Suppressor macrophage treated with lipopolysaccharide for 1 hour (primary cell): ENCODE data around the gene DHX34.
A peak's percentile ranks its signal among the peaks of the same experiment; 100 is the strongest.
"Not testable (repeated sequence)": the region's sequence is repeated elsewhere in the genome, so short reads cannot be mapped to it uniquely, and the experiment has no call there.

Experiments used
- DNase-seq, 3 donors: peaks; one replicate each; pipeline ENCODE4 v3.0.0-alpha.2; 2020 to 2022

The DHX34 gene

DNA sequence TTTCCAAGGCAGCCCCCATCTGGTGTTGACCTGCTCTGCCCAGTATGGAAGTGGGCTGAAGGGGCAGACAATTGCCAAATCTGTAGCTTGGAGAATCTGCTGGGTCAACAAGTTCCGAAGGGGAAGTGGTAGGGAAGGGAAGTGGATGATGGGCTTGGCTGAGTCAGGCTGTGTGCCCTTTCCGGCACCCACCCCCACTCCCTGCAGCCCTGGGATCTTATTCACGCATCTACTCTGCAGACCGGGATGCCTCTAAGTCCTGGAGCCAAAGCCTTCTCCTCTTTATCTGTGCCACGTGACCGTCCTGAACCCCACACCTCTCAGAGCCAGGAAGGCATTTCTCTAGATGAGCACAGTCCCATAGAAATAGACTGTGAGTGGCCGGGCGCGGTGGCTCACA is 24.6 kb upstream of the DHX34 start:
- peak; percentile 93 to 94 (median 94) for DNase-seq

DNA sequence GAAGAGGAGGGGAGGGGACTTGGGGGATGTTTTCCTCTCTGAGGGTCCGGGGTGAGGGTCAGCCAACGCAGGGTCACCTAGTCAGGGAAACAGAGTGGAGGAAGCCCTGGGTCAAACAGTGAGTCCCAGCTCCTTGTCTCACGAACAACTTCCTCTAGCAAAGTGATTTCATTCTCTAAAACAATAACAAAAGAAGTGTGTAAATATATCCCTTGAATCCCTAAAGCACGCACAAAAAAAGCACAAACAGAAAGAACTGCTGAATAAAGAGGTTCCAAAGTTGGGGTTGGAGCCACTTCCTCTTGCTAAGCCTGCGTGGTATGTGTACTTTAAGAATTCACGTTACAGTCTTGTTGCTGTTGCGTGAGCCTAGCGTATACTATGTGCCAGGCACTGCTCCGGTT is 18.6 kb upstream of the DHX34 start:
- DNase-seq, result peak; percentile 71 to 88 (median 82)

DNA sequence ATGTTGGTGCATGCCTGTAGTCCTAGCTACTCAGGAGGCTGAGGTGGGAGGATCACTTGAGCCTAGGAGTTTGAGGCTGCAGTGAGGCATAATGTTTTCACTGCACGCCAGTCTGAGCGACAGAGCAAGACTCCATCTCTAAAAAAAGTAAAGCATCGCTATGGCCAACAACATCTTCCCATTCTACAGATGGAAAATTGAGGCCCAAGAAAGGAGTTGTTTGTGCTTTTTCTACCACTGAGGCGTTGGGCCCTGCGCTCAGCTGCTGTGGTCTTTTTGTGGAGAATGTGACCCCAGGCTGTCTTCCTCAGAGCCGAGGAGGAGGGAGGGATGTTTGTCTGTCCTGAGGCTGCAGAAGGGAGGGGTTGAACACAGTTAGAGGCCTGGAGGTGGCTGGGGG is 17.6 kb upstream of the DHX34 start:
- DNase-seq, result no peak

DNA sequence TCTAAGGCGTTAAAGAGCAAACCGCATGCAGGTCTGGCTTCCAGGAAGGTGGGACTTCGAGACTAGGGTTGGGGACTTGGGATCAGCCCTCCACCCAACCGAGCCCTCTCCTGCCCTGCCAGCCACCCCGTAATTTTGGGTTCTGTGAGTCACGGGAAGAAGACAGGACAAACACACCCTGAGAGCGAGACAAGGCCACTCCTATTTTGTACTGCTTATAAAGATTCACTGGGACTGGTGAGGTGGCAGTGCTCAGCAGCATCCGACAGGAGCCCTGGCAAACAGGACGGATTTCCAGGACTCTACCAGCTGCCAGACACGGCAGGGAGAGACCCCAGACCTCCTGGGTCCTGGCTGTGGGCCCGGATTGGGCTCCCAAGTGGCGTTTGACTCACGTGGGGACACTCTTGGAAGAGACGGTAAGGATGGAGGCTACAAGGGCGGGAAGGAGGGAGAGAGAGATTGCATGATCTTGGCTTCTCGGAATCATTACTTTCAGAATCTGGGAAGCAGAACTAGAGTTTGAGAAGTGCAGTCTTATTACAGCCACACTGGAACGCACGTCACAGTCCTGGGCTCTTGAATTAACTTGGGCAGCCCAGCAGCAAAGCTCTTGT is 17.1 kb upstream of the DHX34 start, which contains the start of gene C5AR2:
TSS of gene C5AR2 (plus strand) at position 245 of the 617 bp plus-strand sequence. CDS start 8,625 bp downstream, outside the sequence.
- peak in 2 of 3 donors; percentile 56 to 62 for DNase-seq

DNA sequence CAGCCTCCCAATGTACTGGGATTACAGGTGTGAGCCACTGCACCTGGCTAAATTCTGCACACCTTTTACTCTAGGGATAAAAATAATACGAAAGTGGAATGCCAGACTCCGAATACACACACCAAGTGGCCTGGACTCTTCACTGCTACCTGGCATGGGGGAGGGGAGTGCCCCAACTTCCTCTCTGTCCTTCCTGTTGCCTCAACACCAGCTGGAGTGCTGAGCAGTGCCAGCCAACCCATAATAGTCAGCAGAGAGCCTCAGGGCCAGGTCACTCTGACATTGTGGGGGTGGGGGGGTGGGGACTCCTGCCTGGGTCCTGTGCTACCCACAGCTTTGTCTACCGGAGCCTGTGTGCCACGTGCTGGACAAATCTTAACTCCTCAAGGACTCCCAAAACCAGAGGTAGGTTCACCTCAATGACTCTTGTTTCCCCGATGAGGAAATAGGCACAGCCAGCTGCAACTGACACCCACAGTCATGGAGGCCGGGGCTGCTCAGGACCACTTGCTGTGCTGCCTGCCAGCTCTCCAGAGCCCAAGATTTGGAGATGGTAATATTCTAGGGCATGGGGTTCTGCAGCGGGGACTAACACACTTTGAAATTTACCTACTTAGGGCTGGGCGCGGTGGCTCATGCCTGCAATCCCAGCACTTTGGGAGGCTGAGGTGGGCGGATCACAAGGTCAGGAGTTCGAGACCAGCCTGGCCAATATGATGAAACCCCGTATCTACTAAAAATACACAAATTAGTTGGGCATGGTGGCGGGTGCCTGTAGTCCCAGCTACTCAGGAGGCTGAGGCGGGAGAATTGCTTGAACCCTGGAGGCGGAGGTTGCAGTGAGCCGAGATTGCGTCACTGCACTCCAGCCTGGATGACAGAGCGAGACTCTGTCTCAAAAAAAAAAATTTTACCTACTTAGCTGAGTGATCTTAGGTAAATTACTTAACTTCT is 12.1 kb upstream of the DHX34 start:
- peak; percentile 76 to 83 (median 82) for DNase-seq

GRCh38 chr19:47339196-47339880 is 9.8 kb upstream of the DHX34 start:
- DNase-seq, result no peak

- DNase-seq, result no peak
Measured at GRCh38 chr19:47340477-47341208, 8.5 kb upstream of the DHX34 start.

GRCh38 chr19:47341734-47342133 is 7.4 kb upstream of the DHX34 start:
- DNase-seq, result no peak

DNA sequence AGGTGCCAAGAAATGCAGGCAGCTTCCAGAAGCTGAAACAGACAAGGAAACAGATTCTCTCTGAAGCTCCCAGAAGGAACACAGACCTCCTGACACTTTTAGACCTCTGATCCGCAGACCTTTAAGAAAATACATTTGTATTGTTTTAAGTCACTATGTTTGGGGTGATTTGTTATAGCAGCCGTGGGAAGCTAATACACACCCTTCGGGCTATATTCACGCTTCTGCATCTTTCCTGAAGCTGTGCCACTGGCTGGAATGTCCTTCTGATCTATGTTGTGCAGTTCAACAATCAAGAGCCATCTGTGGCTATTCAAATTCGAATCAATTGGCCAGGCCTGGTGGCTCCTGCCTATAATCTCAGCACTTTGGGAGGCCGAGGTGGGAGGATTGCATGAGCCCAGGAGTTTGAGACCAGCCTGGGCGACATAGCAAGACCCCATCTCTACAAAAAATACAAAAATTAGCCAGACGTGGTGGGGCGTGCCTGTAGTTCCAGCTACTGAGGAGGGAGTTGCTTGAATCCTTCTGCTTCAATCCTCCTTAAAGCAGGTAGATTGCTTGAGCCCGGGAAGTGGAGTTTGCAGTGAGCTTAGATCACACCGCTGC is 5.8 kb upstream of the DHX34 start:
- no peak for DNase-seq

DNA sequence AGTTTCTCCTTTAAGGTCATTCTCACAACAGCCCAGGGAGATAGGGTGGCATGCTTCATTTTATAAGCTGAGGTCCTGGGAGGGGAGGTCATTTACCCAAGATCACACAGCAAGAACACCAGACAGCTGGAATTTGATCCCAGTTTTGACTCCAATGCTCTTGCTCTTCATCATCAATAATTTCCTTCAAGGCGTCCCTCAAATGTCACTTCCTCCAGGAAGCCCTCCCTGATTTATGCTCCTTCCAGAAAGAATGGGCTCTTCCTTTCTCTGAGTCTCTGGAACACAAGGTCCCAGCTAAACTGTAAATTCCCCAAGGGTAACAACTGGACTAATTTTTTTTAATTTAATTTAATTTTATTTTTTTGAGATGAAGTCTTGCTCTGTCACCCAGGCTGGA is 4.7 kb upstream of the DHX34 start:
- DNase-seq, result no peak

GRCh38 chr19:47346024-47346423 is 3.1 kb upstream of the DHX34 start:
- not testable (repeated sequence) for DNase-seq

GRCh38 chr19:47350630-47351029 is 1.5 kb downstream of the DHX34 start:
- peak in 2 of 3 donors; percentile 53 to 57 for DNase-seq

- DNase-seq, result peak; percentile 41 to 50 (median 49)
Measured at GRCh38 chr19:47351548-47351947, 2.4 kb downstream of the DHX34 start.

DNA sequence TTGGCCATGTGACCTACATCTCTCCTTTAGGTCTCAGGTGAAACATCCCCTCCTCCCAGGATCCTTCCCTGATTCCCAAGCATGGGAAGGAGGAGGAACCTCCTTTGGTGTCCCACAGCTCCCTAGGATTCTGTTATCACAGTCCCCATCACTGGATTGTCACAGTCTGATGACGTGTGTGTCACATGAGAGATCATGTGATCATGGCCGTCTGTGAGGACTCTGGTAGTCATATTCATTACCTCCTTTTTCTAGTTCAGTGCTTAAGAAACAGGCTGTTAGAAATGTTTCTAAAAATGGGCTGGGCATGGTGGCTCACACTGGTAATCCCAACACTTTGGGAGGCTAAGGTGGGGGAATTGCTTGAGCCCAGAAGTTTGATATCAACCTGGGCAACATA is 3.0 kb downstream of the DHX34 start:
- peak; percentile 37 to 42 (median 40) for DNase-seq

DNA sequence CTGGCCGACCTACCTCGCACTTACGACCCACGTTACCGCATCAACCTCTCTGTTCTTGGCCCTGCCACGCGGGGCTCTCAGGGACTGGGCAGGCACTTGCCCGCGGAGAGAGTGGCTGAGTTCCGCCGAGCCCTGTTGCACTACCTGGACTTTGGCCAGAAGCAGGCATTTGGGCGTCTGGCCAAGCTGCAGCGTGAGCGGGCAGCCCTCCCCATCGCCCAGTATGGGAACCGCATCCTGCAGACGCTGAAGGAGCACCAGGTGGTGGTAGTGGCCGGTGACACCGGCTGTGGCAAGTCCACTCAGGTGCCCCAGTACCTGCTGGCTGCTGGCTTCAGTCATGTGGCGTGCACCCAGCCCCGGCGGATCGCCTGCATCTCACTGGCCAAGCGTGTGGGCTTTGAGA is 4.2 kb downstream of the DHX34 start:
- no peak for DNase-seq

DNA sequence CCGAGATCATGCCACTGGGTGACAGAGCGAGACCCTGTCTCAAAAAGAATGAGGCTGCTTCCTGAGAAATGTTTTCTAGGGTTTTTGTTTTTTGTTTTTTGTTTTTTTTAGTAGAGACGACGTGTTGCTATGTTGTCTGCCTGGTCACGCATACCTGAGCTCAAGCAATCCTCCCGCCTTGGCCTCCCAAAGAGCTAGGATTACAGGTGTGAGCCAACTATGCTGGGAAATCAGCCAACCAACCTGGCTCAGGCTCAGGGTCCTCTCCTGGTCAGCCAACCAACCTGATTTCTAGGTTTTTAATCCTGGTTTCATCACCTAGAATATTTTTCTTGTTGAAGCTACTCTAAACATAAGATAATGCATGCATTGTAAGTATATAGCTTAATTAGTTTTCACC is 7.8 kb downstream of the DHX34 start:
- no peak for DNase-seq

GRCh38 chr19:47357788-47358680 is 8.9 kb downstream of the DHX34 start:
- DNase-seq, result no peak

DNA sequence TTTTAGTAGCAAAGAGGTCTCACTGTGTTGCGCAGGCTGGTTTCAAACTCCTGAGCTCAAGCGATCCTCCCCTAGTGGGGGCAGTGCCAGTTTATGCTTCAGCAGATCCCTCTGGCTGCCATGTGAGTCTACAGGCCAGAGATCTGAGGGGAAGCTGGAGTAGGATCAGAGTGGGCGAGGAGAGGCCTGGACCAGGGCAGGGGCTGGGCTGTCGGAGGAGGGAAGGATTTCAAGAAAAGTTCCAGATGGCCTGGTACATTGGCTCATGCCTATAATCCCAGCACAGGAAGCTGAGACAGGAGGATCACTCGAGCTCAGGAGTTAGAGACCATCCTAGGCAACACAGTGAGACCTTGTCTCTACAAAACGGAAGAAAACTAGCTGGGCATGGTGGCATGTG is 9.8 kb downstream of the DHX34 start:
- no peak for DNase-seq

- DNase-seq, result no peak
Measured at GRCh38 chr19:47362321-47362720, 13.2 kb downstream of the DHX34 start.

- peak; percentile 68 to 91 (median 86) for DNase-seq
Measured at GRCh38 chr19:47363758-47364531, 14.8 kb downstream of the DHX34 start.
